ENCODE data around the gene BSCL2.
A peak's percentile ranks its signal among the peaks of the same experiment; 100 is the strongest.
"Not testable (repeated sequence)": the region's sequence is repeated elsewhere in the genome, so short reads cannot be mapped to it uniquely, and the experiment has no call there.

BSCL2 gene

DNA sequence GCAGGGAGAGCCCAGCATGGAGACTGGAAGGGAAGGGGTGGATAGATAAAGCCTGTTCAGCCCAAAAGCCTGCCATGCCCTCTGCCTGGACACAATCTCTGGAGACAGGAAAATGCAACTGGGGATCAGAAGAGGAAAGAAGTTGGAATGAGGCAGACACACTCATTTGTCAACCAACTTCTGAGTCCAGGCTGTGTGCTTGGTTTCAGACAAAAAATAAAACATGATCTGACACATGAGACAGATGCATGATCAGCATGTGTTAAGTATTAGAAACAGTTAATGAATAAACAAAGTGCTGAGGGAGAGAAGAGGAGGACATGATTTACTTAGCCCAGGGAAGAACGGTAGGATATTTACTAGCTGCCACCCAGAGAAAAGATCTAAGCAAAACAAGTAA, 18.7 kb downstream of the BSCL2 start:
- no peak for DNase-seq

DNA sequence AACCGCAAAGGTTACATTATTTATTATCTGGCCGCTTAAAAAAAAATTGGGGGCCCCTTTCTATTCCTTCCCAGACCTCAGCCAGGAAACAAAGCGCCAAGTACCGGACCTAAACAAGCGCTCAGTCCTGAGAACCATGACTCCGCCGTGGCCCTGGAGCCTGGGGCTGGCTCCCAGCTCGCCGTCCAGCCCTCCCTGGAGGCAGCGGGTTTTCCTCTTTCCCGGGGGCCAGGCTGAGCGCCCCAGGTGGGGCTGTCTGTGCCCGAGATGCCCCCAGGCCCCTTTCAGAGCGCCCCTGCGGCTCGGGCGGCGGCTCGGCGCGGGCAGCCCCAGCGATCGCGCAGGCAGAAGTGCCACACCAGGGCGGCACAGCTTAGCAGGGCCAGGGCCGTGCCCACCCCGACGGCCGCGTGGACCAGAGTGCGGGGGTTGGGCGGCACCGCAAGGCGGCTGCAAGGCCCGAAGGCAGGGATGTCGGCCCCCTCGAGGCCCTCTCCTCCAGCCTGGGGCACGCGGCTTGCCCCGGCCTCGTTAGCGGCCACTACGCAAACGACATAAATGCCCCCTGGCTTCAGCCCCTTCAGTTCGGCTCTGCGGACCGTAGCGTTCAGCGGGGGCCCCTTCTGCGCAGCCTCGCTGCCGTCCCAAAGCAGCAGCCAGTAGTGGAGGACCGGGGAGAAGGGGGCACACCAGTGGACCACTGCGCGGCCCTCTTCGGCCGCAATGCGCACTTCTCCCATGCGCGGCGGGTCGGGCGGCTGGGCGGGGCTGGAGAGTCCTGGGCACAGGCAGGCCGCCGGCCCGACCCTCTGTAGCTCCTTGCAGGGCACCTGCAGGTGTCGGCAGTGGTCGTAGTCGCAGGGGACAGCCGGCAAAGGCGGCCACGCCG, 19.5 kb downstream of the BSCL2 start:
- DNase-seq, result no peak

DNA sequence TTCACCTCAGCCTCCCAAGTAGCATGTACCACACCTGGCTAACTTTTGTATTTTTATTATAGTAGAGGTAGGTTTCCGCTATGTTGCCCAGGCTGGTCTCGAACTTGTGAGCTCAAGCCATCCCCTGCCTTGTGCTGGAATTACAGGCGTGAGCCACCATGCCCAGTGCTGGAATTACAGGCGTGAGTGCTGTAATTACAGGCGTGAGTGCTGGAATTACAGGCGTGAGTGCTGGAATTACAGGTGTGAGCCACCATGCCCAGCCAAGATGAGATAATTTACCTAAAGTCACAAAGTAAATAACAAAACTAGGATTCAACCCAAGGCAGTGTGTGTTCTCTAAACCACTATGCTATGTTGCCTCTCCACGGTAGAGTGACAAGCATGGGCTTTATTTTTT, 24.7 kb downstream of the BSCL2 start:
- no peak for DNase-seq

DNA sequence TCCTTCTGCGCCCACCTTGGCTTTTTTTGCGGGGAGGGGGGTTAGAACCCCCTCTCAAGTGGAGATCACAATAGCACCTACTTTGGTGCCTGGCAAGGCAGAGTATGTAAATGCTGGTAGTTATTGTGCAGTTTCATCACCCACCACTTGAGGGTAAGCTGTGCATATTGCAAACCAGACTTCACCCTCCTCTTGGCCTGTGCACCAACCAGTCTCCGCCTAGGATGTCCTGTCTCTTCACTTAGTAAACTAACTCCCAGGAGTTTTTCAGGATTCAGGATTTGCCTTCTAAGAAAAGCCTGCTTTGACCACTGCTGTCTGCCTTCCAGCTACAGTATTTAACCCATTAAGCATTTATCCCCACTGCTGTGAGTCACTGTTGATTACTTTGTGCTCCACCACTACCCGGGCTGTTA, 26.4 kb downstream of the BSCL2 start:
- DNase-seq, result peak in 3 of 58 donors; percentile 16 to 25 (median 16)

DNA sequence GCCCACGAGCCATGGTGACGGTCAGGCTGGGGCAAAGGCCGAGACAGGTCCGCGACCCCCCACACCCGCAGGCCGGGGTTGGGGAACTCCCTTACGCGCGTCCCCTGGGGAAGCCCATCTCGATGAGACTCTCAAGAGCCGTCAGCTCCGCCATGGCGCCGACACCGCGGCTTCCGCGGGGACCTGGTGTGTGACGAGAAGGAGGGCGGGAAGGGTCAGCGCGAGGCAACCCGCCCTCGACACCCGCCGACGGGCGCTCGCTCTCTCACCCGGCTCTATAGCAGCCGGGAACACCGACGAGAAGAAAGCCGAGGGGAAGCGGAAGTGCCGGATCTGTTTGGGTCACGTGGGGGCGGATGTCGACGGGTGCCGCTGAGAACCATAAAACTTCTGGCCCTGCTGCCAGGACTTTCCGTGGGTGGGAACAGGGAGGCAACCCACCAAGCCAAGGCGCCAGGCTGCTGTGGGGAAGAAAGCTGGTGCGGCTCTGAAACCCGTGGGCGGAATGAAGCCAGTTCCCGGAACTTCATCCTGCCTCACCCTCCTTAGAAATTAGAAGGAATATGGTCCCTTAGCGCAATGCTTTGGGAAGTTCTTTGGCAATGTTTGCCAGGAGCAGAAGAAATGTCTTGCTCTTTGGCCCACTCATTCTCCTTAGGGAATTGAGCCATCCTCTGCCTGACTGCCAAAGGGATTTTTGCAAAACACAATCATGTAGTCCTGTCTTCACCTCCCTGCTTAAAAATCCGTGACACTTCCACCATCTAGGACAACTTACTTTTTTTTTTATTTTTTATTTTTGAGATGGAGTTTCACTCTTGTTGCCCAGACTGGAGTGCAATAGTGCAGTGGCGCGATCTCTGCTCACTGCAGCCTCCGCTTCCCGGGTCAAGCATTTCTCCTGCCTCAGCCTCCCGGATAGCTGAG, 28.2 kb downstream of the BSCL2 start, which contains the start of gene UBXN1:
UBXN1 (minus strand) TSS at position 304 of the 927 bp plus-strand sequence; CDS start at position 154, 150 bp downstream.
- peak; percentile 28 to 92 (median 83) for DNase-seq

DNA sequence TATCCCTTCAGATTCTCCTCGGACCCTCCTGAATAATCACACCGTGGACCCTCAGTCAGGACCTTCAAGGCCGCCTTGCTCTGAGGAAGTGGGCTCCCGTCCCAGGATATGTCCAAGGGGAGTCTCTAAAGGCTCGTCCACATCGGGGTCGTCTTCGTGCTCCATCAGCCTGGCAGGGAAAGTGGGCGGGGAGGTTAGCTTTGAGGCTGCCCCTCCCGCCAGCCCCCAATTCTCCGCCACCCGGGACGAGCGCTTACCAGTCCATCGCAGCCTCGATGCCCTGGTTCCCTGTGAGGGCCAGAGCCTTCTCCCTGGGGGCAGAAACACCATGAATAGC, 28.8 kb downstream of the BSCL2 start:
- no peak for DNase-seq

DNA sequence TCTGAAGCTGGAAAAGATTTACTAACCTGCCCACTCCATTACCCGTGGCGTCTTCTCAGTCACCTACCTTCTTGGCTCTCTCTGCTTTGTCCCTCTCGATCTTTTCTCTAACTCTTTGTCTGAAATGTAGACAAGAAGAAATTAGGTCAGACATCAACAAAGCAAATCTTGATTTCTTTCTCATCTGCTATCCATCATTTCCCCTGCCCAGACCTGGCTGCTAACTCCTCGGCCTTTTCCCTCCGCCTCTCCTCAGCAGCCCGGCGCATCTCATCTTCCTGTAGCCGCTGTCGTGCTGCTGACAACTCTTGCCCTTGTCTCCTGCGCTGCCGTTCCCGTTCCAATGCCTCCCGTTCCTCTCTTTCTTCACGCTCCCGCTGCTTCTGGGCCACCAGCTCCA, 29.5 kb downstream of the BSCL2 start:
- DNase-seq, result no peak

DNA sequence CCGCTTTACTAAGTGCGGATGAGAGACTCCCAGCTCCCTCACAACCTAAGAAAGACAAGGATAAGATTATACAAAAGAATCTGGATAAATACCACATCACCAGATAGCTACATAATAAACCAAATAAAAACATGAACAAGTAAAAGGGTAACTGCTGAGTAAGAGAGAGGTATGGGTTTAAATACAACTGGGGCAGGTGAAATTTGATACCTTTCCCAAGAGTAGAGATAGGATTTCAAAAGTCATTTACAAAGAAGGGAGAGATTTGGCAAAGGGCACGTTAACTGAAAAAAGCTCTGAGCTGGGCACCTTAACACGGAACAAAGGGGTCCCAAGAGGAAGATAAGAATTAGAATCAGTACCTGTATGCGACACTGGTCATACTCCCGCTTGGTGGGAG, 30.1 kb downstream of the BSCL2 start:
- DNase-seq, result no peak

DNA sequence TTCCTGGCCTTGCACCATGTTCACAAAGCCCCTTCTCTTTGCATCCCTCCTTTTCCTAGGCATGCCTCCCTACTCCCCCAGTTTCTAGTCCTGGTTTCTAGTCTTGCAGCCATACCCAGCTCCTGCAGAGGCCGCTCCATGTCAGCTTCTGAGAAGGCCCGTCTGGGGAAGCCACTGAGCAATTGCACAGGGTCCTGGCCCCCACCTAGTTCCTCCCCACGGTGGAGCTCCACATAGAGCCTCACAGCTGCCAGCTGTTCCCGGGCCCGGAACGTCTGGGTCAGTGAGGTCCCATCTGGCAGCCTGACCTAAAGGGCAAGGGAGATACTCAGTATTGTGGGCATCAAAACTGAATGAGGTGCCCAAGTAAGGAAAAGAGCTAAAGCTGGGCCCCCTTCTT, 30.5 kb downstream of the BSCL2 start:
- DNase-seq, result no peak

DNA sequence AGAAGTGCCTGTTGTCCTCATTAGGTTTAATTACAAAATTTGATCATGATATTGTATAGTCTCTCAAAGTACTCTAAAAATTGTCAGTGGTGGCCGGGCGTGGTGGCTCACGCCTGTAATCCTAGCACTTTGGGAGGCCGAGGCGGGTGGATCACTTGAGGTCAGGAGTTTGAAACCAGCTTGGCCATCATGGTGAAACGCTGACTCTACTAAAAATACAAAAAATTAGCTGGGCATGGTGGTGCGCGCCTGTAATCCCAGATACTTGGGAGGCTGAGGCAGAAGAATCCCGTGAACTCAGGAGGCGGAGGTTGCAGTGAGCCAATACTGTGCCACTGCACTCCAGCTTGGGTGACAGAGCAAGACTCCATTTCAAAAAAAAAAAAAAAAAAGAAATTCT, 31.8 kb downstream of the BSCL2 start:
- not testable (repeated sequence) for DNase-seq

DNA sequence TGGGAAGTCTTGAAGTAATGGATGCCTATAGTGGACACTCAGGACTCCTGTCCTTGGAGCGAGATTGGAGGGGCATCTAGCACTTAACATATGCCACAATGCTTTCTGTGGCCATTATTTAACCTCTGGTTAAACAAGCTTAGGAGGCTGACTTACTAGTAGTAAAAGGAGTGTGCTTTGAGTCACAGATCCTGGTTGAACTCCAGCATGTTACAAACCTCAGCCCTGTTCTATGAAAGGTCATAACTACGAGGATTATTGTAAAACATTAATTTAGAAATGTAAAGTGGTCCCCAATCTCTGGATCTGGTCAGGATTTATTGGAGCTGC, 34.1 kb downstream of the BSCL2 start:
- no peak for DNase-seq

DNA sequence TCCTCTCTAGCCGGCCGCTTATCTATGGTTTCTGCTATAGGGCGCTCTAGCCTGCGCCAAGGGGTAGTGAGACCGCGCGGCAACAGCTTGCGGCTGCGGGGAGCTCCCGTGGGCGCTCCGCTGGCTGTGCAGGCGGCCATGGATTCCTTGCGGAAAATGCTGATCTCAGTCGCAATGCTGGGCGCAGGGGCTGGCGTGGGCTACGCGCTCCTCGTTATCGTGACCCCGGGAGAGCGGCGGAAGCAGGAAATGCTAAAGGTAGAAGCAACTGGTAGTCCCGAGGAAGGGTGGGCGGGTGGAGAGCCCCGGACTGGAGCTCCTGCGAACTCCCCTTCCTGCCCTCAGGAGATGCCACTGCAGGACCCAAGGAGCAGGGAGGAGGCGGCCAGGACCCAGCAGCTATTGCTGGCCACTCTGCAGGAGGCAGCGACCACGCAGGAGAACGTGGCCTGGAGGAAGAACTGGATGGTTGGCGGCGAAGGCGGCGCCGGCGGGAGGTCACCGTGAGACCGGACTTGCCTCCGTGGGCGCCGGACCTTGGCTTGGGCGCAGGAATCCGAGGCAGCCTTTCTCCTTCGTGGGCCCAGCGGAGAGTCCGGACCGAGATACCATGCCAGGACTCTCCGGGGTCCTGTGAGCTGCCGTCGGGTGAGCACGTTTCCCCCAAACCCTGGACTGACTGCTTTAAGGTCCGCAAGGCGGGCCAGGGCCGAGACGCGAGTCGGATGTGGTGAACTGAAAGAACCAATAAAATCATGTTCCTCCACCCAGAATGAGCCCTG, 35.4 kb downstream of the BSCL2 start, which contains the start of the genes LBHD1 and UQCC3:
LBHD1 (minus strand) TSS at position 660 of the 782 bp plus-strand sequence. CDS start 2,236 bp downstream, outside the sequence.
UQCC3 (plus strand) TSS at position 66 of the 782 bp plus-strand sequence; CDS start at position 139, 73 bp downstream.
- peak in 57 of 58 donors; percentile 37 to 89 (median 77) for DNase-seq

DNA sequence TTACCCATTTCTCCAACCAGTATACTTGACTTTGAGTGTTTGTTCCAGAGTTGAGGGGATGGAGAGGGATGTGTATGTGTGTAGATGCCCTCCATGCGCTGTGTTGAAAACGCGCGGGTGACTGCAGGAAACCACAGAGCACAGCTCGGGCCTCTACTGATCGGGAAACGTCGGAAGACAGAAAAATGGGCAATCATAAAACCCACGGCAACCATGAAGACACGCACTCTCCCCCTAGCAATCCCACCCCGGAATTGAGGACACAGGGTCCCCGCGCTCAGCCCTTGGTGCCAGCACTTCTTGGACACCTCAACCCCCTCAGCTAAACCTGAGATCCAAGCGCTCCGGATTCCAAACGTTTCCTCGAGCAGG, 36.0 kb downstream of the BSCL2 start:
- no peak for DNase-seq

DNA sequence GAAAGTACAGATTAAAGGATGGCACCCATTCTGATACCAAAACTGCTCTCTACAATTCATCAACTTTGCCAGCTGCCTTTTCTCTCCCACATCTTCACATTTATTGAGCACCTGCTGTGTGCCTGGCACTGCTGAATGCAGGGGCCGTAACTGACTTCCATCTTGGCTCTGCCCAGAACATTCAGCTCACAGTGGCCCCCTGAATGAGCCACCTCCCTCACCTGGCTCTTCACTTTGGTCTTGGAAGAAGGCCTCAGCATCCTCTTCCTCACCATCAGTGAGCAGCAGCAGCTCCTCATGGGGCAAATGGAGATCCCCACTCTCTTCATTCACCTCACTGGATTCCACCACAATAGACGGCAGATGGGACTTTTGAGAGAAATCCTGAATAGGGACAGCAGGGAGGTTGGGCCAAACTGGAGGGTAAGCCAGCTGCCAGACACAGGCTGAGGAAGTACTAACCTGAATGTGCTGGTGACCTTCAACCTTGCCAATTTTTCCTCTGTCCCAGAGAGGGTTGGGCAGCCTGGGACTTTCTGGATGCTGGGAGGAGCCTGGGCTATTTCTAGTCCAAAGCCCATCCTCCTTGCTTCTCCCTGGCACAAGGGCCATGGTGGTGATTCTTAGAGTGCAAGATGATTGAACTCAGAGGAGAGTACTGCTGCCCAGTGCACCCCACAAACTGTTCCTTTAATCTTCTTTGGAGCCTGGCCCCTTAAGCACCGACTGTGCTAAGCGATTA, 37.6 kb downstream of the BSCL2 start:
- no peak for DNase-seq

DNA sequence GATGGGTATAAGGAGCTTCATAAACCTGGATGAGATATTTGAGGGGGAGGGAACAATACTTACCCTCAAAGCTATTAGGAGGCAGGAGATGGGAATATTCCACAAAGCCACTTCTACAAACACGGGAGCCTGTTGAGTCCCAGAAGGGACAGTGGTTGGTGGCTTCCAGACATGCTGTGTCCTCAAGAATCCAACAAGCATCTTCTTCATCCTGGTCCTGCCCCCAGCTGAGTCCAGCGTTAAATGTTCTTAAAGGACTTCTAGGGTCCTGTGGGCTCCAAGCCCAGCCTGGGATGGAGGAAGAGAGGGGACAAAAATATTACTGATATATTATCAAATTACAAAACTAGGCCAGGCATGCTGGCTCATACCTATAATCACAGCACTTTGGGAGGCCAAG, 39.8 kb downstream of the BSCL2 start:
- DNase-seq, result no peak

DNA sequence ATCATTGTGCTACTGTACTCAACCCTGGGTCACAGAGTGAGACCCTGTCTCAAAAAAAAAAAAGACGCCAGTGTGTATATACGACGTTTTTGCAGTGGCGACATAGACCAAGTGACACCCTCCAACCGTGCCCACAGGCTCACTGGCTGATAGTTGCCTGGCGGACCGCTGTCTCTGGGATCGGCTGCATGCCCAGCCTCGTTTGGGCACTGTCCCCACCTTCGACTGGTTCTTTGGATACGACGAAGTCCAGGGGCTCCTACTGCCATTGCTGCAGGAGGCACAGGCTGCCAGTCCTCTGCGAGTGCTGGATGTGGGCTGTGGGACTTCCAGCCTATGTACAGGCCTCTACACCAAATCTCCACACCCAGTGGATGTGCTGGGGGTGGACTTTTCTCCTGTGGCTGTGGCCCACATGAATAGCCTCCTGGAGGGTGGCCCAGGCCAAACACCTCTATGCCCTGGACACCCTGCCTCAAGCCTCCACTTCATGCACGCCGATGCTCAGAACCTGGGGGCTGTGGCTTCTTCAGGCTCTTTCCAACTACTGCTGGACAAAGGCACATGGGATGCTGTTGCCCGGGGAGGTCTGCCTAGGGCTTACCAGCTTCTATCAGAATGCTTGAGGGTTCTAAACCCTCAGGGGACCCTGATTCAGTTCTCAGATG, 40.8 kb downstream of the BSCL2 start:
- peak in 1 of 58 donors; percentile 16 for DNase-seq

DNA sequence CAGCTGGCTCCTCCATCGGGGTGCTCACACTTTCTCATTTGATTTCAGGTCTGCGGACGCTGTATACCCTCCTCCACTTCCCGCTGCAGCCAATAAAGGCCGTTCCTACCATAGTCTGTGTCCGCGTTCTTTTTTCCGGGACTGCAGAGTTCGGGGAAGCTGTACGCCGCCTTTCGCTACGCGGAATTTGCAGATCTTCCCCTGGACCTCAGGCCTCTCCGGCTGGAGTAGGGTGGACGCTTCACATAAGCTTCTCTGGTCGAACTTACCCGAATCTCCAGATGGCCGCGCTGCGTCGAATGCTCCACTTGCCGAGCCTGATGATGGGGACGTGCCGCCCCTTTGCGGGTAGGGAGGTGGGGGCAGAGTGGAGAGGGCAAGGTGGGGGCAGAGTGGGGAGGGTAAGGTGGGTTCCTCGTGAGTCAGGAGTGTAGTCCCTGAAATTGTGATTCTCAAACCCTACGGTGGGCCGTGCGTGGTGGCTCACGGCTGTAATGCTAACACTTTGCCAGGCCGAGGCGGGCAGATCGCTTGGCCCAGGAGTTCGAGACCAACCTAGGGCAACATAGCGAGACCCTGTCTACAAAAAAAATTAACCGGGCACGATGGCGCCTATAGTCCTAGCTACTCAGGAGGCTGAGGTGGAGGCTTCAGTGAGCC, 41.5 kb downstream of the BSCL2 start:
- peak in 29 of 58 donors; percentile 33 to 80 (median 58) for DNase-seq

DNA sequence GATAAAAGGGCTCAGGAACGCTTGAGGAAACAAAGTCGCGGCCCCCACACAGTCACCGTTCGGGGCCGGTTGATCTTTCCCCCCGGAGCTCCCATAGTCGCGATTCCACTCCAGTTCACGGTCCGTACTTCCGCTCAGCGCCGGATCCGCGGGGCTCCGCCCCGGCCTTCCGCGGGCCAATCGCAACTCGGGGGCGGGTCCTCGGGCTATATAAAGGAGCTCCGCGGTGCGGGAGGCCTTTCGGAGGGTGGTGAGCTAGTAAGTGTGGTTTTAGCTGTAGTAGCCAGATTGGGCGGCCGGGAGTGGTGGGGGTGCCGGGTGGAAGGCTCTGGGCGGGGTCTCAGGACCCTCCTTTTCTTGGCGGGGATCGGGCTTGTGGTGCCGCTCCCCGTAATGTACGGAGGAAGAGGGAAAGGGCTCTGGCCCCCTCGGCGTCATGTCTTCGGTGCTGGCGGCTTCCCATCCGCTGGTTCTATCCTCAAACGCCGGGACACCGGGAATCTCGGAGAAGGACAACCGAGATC, 42.1 kb downstream of the BSCL2 start, which contains the start of the genes C11orf98 and CSKMT:
C11orf98 (minus strand) TSS at position 136 of the 524 bp plus-strand sequence; CDS start at position 95, 41 bp downstream.
CSKMT (plus strand) TSS at position 238 of the 524 bp plus-strand sequence. CDS start 568 bp downstream, outside the sequence.
- peak; percentile 59 to 97 (median 94) for DNase-seq
